Upper lobe of left lung (tissue), 4 donors: ENCODE results near the gene LYPD6B.

Source experiments
- CTCF ChIP-seq, 6 experiments: fragments of 450-650 bp in 4 of 6; fragments of 200-600 bp in 2 of 6; sonication (generic) in 2 of 6; IDR thresholded peaks; one replicate each; pipeline ENCODE4 v1.5.1; 2016 to 2019; ENCODE audit warnings: antibody characterized with exemption in 6 of 6
- EP300 ChIP-seq, 4 donors: sonication (generic); formaldehyde crosslinking; IDR thresholded peaks; one replicate each; pipeline ENCODE4 v1.5.1; 2017; ENCODE audit warnings: antibody characterized with exemption in 4 of 4, control low read depth in 2 of 4
- POLR2A ChIP-seq, 4 donors: fragments of 450-650 bp; IDR thresholded peaks; one replicate each; pipeline ENCODE4 v1.5.1; 2016 to 2017; ENCODE audit warnings: antibody characterized with exemption in 4 of 4, mild to moderate bottlenecking in 2 of 4
- POLR2AphosphoS5 ChIP-seq, 2 donors: sonication (generic); formaldehyde crosslinking; IDR thresholded peaks; one replicate each; pipeline ENCODE4 v1.5.1; 2017; ENCODE audit warnings: antibody characterized with exemption in 2 of 2

DNA sequence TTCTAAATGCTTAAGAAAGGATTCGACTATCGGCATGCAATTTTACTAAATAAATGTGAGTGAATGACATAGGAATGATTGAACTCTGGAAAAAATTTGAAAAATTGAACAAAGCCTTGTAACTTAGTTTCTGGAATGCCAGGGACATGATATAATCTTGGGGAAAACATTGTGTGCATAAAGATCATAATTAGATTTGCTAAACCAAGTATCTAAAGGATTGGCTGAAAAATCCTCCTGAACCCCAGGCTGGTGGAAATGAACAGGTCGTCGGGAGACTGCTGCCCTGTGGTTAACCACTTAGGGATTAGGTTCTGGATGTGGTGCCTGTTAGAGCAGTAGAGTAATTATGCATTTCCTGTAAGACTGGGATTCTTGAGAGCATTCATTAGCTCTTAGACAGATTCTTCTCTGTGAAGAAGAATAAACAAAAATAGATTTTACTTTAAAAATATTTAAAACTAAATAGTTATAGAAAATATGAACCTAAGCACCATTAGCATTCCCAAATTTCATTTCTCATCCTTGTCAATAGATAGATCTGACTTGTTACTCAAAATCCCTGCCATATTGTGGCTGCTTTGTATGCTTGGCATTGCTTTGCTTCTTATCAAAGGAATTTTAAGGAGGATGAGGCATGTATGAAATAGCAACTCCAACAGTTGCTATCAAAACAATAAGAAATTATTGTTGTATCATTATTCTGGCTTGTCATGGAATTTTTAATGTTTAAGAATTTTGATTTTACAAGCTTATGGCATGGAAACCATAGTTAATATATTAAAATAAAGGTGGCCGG, 55.9 kb downstream of the LYPD6B start:
- TF ChIP-seq CTCF (IDR thresholded peaks at IDR 0.05) (no peak), POLR2A (IDR thresholded peaks at IDR 0.05) (no peak), POLR2AphosphoS5 (IDR thresholded peaks at IDR 0.05) (no peak), EP300 (IDR thresholded peaks at IDR 0.05) (no peak)
